ENCODE measurements around the gene ASB8.
"Not testable (repeated sequence)": the region's sequence is repeated elsewhere in the genome, so short reads cannot be mapped to it uniquely, and the experiment has no call there.

ASB8 gene

DNA sequence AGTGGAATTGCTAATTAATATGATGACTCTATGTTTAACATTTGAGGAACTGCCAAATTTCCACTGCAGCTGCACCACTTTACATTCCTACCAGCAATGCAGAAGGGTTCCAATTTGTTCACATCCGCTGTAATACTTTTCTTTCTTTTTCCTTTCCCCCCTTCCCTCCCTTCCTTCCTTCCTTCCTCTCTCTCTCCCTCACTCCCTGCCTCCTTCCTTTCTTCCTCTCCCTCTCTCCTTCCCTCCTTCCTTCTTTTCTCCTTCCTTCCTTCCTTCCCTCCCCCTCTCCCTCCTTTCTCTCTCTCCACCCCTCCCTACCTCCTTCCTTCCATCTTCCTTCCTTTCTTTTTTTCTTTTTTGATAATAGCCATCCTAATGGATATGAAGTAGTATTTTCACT, 41.4 kb downstream of the ASB8 start:
- no peak for TF ChIP-seq CTCF (IDR thresholded peaks at IDR 0.05; ENCODE audit: low read depth, low read length, missing control alignments)
- no peak overlapping the region for H3K27ac ChIP-seq
- H3K36me3 ChIP-seq (replicated peaks) = no peaks in the 10 kb centered on the region
- in situ Hi-C loops (cut with HindIII; ENCODE audit: low pct_ligation_motif_present, low sequenced_read_pairs) = no loop called here
- DNase-seq = no peak
- H3K4me3 ChIP-seq (ENCODE audit: low read depth, low read length) = no peak overlapping the region
- H3K27me3 ChIP-seq (replicated peaks) = no peaks in the 10 kb centered on the region

DNA sequence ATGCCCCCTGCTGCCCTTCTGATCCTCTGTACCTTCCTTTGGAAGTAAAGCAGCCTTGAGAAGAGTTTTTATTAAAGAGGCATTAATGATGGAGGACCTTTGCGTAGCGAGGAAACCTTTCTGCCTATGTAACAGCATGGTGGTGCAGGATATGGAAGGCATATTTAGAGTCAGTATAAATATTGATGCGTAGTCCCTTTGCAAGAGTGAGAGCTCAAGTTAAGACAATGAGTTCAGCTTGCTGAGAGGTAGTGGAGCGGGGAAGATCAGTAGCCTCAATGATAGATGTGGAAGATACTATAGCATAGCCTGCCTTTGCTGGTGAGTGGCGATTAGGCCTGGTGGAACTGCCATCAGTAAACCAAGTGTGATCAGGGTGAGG, 46.0 kb downstream of the ASB8 start:
- H3K36me3 ChIP-seq (replicated peaks); in situ Hi-C loops (cut with HindIII; ENCODE audit: low pct_ligation_motif_present, low sequenced_read_pairs); H3K27me3 ChIP-seq (replicated peaks); H3K27ac ChIP-seq; DNase-seq; H3K4me3 ChIP-seq (ENCODE audit: low read depth, low read length): not testable (repeated sequence)

DNA sequence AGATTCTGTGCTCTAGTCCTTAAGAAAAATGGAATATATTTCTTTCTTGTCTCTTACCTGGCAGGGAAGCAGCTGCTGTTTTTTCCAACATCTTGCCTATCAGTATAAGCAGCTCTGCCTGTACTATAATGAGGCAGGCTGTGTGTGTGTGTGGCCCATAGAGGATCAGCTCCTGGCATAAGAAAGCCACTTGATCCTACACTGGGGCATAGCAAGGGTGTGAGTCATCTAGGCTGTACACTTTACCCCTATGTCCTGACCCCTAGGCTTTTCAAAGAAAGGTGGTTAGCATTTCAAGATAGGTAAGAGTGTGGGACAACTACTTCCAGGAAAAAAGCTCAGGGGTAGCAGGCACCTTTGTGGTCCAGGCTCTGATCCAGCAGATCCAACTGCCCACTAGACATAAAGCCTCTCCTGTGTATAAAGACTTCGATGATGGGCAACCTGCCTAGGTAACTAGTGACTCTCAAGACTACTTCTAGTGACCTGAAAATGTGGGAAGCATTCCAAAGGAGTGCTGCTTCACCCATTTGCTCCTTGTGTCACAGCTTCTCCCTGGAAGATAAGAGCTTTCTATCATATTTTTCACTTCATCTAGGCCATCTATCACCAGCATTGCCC, 46.5 kb downstream of the ASB8 start:
- Histone ChIP-seq H3K36me3 (replicated peaks) (no peaks in the 10 kb centered on the region), H3K4me3 (ENCODE audit: low read depth, low read length) (no peak overlapping the region), H3K27ac (no peak overlapping the region), H3K27me3 (replicated peaks) (no peaks in the 10 kb centered on the region)
- no peak for DNase-seq
- TF ChIP-seq CTCF (IDR thresholded peaks at IDR 0.05; ENCODE audit: low read depth, low read length, missing control alignments) = no peak
- in situ Hi-C loops (cut with HindIII; ENCODE audit: low pct_ligation_motif_present, low sequenced_read_pairs) = no loop called here

GRCh38 chr12:48109424-48109823, 47.9 kb downstream of the ASB8 start:
- no peaks in the 10 kb centered on the region for H3K36me3 ChIP-seq (replicated peaks)
- no peak overlapping the region for H3K4me3 ChIP-seq (ENCODE audit: low read depth, low read length)
- H3K27me3 ChIP-seq (replicated peaks) = no peaks in the 10 kb centered on the region
- TF ChIP-seq CTCF (IDR thresholded peaks at IDR 0.05; ENCODE audit: low read depth, low read length, missing control alignments) = no peak
- in situ Hi-C loops (cut with HindIII; ENCODE audit: low pct_ligation_motif_present, low sequenced_read_pairs) = no loop called here
- DNase-seq = no peak
- H3K27ac ChIP-seq = no peak overlapping the region

DNA sequence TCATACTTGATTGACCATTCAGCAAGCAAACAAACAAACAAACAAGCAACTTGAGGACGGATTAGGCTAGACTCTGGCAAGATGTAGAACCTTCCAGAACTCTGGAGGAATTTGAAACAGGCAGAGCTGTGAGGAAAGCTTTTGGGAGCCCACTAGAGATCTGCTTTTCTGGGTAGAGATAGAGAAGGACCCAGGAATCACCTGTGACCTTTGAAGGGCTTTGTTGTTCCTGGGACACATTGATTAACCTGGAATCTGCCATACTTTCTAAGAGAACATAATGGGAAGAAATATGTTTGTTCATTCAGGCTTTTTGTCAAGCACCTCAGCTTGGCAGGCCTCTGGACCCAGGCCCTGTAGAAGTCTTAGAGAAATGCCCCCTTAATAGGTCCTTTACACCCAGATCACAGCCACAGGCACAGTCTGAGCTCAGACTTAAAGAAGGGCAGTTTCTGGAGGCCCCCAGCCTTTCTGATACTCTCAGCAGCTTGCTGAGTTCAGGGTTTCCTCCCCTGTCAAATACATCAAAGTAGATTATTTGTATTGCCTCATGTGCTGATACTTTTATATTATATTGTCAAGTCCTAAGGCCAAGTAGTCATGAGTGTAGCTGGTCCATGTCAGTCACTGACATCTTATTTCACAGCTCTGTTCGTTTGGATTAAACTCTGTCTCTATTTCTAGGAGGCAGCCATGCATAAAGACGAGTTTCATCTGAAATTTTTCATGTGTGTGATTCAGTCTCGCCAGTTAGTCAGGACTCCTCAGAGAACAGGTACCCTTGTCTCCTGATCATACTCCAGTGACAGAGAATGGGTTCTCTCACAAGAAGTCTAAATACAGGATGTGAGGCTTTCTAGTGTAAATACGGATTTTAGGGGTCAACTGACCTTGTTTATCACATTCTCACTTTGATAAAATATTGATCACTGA, 50.4 kb downstream of the ASB8 start:
- DNase-seq = no peak
- Histone ChIP-seq H3K27ac (peak overlapping the region; percentile 96), H3K36me3 (replicated peaks) (no peaks in the 10 kb centered on the region), H3K27me3 (replicated peaks) (no peaks in the 10 kb centered on the region), H3K4me3 (ENCODE audit: low read depth, low read length) (peak overlapping the region; percentile 89)
- TF ChIP-seq CTCF (IDR thresholded peaks at IDR 0.05; ENCODE audit: low read depth, low read length, missing control alignments) = no peak
- in situ Hi-C loops (cut with HindIII; ENCODE audit: low pct_ligation_motif_present, low sequenced_read_pairs) = no loop called here

DNA sequence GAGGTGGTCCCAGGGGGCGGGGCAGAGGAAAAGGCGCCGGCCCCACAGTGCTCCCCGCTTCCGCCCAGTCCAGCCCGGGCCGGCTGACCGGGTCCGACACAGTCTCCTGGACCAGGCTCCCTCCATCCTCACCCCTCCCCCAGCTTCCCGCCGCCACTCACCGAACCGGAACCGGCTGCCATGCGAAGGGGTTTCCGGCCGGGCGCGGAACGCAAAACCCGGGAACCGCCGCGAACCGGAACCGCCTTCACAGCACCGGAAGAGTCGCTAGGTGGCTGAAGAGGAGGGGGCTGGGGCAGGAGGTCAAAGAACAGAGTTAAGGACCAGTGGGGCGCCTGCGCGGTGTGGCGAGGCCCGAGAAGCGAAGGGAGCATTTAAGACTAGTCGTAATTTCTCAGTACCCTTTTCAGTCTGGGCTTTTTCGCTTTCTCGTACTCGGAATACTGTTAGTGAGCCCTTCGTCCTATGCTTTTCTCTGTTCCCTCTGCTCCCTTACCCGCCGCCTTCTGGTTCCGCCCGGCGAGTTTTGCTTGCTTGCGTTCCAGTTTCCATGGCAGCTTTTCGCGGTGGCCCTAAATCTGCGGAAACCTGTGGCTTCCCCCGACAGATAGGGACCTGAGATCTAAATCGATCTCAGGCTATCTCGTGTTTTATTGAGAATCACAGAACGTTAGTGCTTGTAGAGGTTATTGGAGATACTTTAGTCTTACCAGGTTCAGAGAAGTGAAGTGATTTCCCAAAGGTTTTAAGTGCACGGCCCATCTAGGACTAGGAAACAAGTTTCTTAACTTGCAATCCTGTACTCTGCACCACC, 51.2 kb downstream of the ASB8 start, which contains the start of gene SENP1:
TSS of gene SENP1 (minus strand) at position 213 of the 814 bp plus-strand sequence. CDS start 4,607 bp downstream, outside the sequence.
- no peaks in the 10 kb centered on the region for H3K27me3 ChIP-seq (replicated peaks)
- in situ Hi-C loops (cut with HindIII; ENCODE audit: low pct_ligation_motif_present, low sequenced_read_pairs) = no loop called here
- no peaks in the 10 kb centered on the region for H3K36me3 ChIP-seq (replicated peaks)
- H3K27ac ChIP-seq = peak within 1 kb of the TSS; percentile 96
- peak within 1 kb of the TSS; percentile 89 for H3K4me3 ChIP-seq (ENCODE audit: low read depth, low read length)
- peak; percentile 78 for DNase-seq
- peak; percentile 26 for TF ChIP-seq CTCF (IDR thresholded peaks at IDR 0.05; ENCODE audit: low read depth, low read length, missing control alignments)

All from brain microvascular endothelial cell (primary cell).